Measurements from ENCODE around the gene IRAK1.

Gene IRAK1

DNA sequence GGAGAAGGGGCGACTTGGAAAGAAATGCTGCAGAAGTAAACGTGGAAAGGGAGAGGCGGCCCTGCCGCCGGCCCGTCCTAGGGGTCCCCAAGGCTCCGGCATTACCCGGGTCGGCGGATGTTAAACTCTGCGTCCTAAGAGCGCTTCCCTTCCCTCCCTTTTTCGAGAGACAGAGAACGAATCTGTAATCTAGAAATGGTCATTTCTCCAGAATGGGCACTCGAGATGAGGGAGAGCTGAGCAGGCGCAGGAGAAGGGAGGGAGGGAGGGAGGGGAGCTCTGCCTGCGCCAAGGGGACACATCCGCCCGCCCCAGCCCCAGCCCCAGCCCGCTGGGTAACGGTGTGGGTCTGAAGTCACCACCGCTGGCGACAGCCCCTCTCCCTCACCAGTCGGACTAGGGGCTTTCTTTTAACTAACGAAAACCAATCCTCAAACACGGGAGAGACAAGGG is 49.8 kb downstream of the IRAK1 start (continued):
- TF ChIP-seq CSDC2 (CRISPR knock-in tag; IDR thresholded peaks at IDR 0.05), result no peak
- TF ChIP-seq ZNF70 (CRISPR knock-in tag; IDR thresholded peaks at IDR 0.05), result no peak

DNA sequence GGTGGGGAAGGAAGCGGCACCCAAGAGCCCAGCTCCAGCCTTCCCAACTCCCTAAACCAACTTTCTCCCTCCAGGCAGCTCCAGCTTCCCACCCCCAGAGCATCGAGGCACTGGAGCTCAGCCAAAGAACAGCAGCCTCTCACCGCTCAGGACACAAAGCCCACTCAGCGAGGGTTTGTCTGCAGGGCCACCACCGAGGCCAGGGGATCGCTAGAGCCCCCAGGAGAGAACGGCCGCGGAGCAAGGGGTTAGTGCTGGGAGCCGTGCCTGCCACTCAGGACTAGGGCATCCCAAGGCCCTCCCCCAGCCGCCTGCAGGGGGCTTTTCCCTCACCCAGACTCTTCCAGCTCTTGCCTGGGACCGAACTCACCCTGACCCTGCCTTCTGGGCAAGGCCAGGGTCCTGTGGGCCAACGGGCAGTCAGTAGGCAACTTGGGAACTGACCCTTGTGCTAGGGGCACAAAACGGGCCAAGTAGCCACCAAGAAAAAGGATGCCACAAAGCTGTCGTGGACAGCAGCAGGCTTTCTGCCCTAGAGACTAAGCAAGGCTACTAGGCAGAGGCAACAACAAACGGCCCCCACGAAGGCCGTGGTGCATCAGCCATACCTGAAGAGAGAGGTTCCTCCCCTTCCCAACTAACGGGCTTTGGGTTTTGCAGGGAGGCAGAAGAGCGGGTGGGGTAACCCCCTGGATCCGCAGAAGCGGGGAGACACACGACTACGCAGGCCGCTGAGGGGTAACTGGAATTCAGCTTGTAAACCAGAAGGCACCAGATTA is 50.4 kb downstream of the IRAK1 start:
- ATAC-seq, result no peak
- TF ChIP-seq ZC3H10 (CRISPR knock-in tag; IDR thresholded peaks at IDR 0.05), result no peak

DNA sequence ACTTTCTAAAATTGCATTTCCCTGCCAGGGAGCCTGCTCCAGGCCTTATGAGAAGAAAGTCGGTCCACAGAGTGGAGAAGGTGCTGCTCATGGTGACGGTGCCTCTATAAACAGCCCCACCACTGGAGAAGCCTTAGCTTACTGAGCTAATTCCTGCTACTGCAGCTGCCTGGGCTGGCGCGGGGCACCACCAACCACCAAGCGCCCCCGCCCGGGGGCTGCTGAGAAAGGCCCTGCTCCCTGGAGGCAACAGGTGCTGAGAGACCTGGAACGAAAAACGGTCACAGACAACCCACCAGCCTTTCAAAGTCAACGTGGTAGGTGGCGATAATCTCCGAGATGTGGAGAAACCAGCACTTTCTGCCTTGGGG is 51.0 kb downstream of the IRAK1 start:
- TF ChIP-seq, protein P1, sequence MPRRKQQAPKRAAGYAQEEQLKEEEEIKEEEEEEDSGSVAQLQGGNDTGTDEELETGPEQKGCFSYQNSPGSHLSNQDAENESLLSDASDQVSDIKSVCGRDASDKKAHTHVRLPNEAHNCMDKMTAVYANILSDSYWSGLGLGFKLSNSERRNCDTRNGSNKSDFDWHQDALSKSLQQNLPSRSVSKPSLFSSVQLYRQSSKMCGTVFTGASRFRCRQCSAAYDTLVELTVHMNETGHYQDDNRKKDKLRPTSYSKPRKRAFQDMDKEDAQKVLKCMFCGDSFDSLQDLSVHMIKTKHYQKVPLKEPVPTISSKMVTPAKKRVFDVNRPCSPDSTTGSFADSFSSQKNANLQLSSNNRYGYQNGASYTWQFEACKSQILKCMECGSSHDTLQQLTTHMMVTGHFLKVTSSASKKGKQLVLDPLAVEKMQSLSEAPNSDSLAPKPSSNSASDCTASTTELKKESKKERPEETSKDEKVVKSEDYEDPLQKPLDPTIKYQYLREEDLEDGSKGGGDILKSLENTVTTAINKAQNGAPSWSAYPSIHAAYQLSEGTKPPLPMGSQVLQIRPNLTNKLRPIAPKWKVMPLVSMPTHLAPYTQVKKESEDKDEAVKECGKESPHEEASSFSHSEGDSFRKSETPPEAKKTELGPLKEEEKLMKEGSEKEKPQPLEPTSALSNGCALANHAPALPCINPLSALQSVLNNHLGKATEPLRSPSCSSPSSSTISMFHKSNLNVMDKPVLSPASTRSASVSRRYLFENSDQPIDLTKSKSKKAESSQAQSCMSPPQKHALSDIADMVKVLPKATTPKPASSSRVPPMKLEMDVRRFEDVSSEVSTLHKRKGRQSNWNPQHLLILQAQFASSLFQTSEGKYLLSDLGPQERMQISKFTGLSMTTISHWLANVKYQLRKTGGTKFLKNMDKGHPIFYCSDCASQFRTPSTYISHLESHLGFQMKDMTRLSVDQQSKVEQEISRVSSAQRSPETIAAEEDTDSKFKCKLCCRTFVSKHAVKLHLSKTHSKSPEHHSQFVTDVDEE (CRISPR knock-in tag; IDR thresholded peaks at IDR 0.05), result no peak
- TF ChIP-seq PPARA (CRISPR knock-in tag; IDR thresholded peaks at IDR 0.05; ENCODE audit: borderline replicate concordance) (no peak), ZNF8 (CRISPR knock-in tag; IDR thresholded peaks at IDR 0.05) (no peak), ZC3H10 (CRISPR knock-in tag; IDR thresholded peaks at IDR 0.05) (no peak), ZFP30 (CRISPR knock-in tag; IDR thresholded peaks at IDR 0.05) (no peak), ARNTL (CRISPR knock-in tag; IDR thresholded peaks at IDR 0.05; ENCODE audit: borderline replicate concordance, low read depth) (no peak), TCF4 (CRISPR knock-in tag; IDR thresholded peaks at IDR 0.05; ENCODE audit: borderline replicate concordance) (no peak), ZNF565 (CRISPR knock-in tag; conservative IDR thresholded peaks at IDR 0.05; ENCODE audit: low read depth) (no peak)
- no peak for ATAC-seq

DNA sequence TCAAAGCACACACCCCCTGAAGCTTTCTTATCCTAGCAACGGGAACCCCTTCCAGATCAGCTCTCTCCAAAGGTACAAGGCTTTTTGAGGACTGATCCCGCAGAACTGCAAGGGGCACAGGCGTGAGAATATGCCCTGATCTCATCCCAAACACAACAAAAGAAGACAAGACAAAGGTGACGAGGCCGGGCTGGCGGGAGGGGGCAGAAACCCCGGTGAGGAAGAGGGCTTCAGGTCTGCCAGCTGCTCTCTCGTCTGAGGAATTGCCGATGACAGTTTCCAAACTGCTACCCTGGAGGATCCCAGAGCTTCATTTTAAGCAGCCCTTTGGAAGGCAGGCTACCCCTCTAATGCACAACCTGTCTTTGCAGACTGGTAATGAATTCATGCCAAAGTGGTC is 51.4 kb downstream of the IRAK1 start:
- no peak for ATAC-seq
- TF ChIP-seq SNAI2 (CRISPR knock-in tag; IDR thresholded peaks at IDR 0.05) (no peak), ZNF8 (CRISPR knock-in tag; IDR thresholded peaks at IDR 0.05) (no peak), OSR1 (CRISPR knock-in tag; IDR thresholded peaks at IDR 0.05) (no peak), TCF4 (CRISPR knock-in tag; IDR thresholded peaks at IDR 0.05; ENCODE audit: borderline replicate concordance) (no peak), ZC3H10 (CRISPR knock-in tag; IDR thresholded peaks at IDR 0.05) (no peak), RARB (CRISPR knock-in tag; IDR thresholded peaks at IDR 0.05) (no peak), ZNF565 (CRISPR knock-in tag; conservative IDR thresholded peaks at IDR 0.05; ENCODE audit: low read depth) (no peak), PPARA (CRISPR knock-in tag; IDR thresholded peaks at IDR 0.05; ENCODE audit: borderline replicate concordance) (no peak), ISL1 (CRISPR knock-in tag; IDR thresholded peaks at IDR 0.05) (no peak), ZFP30 (CRISPR knock-in tag; IDR thresholded peaks at IDR 0.05) (no peak), GLIS3 (CRISPR knock-in tag; IDR thresholded peaks at IDR 0.05) (no peak)
- TF ChIP-seq, protein P1 (CRISPR knock-in tag; IDR thresholded peaks at IDR 0.05), result no peak
- TF ChIP-seq, protein P2, sequence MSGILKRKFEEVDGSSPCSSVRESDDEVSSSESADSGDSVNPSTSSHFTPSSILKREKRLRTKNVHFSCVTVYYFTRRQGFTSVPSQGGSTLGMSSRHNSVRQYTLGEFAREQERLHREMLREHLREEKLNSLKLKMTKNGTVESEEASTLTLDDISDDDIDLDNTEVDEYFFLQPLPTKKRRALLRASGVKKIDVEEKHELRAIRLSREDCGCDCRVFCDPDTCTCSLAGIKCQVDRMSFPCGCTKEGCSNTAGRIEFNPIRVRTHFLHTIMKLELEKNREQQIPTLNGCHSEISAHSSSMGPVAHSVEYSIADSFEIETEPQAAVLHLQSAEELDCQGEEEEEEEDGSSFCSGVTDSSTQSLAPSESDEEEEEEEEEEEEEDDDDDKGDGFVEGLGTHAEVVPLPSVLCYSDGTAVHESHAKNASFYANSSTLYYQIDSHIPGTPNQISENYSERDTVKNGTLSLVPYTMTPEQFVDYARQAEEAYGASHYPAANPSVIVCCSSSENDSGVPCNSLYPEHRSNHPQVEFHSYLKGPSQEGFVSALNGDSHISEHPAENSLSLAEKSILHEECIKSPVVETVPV (CRISPR knock-in tag; IDR thresholded peaks at IDR 0.05), result no peak
- TF ChIP-seq, protein P3, sequence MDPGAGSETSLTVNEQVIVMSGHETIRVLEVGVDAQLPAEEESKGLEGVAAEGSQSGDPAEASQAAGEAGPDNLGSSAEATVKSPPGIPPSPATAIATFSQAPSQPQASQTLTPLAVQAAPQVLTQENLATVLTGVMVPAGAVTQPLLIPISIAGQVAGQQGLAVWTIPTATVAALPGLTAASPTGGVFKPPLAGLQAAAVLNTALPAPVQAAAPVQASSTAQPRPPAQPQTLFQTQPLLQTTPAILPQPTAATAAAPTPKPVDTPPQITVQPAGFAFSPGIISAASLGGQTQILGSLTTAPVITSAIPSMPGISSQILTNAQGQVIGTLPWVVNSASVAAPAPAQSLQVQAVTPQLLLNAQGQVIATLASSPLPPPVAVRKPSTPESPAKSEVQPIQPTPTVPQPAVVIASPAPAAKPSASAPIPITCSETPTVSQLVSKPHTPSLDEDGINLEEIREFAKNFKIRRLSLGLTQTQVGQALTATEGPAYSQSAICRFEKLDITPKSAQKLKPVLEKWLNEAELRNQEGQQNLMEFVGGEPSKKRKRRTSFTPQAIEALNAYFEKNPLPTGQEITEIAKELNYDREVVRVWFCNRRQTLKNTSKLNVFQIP (CRISPR knock-in tag; IDR thresholded peaks at IDR 0.05; ENCODE audit: borderline replicate concordance, low read depth), result no peak
- TF ChIP-seq, protein P4, sequence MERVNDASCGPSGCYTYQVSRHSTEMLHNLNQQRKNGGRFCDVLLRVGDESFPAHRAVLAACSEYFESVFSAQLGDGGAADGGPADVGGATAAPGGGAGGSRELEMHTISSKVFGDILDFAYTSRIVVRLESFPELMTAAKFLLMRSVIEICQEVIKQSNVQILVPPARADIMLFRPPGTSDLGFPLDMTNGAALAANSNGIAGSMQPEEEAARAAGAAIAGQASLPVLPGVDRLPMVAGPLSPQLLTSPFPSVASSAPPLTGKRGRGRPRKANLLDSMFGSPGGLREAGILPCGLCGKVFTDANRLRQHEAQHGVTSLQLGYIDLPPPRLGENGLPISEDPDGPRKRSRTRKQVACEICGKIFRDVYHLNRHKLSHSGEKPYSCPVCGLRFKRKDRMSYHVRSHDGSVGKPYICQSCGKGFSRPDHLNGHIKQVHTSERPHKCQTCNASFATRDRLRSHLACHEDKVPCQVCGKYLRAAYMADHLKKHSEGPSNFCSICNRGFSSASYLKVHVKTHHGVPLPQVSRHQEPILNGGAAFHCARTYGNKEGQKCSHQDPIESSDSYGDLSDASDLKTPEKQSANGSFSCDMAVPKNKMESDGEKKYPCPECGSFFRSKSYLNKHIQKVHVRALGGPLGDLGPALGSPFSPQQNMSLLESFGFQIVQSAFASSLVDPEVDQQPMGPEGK (CRISPR knock-in tag; IDR thresholded peaks at IDR 0.05; ENCODE audit: borderline replicate concordance), result no peak

All from SK-N-SH treated with all-trans-retinoic acid at 6 μM for 48 hours (cell line).